DND-41 (cell line): ENCODE measurements around the gene XAB2.

Source experiments
- ATAC-seq: fragments of 200-7000 bp; cut with Tn5 transposase; 3 replicates; pipeline ENCODE4 v1.9.1; 2021; ENCODE audit warnings: low read depth; ENCODE audit not compliant: insufficient read depth
- DNase-seq: peaks from one replicate; pipeline ENCODE4 v3.0.0-alpha.2; 2020
- H2AFZ ChIP-seq: 2 replicates; pipeline ENCODE4 v1.6.0; 2012; ENCODE audit warnings: low read depth, low read length
- H3K27ac ChIP-seq: 2 replicates; pipeline ENCODE4 v1.5.1; 2012; ENCODE audit warnings: low read length, inconsistent platforms
- H3K27me3 ChIP-seq: fragments of 200-600 bp; sonication (generic); 2 replicates; pipeline ENCODE4 v1.6.0; 2012; ENCODE audit warnings: low read length, mild to moderate bottlenecking, inconsistent platforms; ENCODE audit not compliant: insufficient read depth, poor library complexity
- H3K36me3 ChIP-seq: 2 replicates; pipeline ENCODE4 v1.5.1; 2012; ENCODE audit warnings: low read length, inconsistent platforms; ENCODE audit not compliant: insufficient read depth
- H3K4me1 ChIP-seq: 2 replicates; pipeline ENCODE4 v1.5.1; 2012; ENCODE audit warnings: mild to moderate bottlenecking, low read length; ENCODE audit not compliant: insufficient read depth
- H3K4me2 ChIP-seq: 2 replicates; pipeline ENCODE4 v1.6.0; 2012; ENCODE audit warnings: mild to moderate bottlenecking, moderate library complexity, low read length, inconsistent platforms; ENCODE audit not compliant: insufficient read depth
- H3K4me3 ChIP-seq, 2 experiments: fragments of 200-600 bp in 1 of 2; shearing (Covaris generic) in 1 of 2; 2 replicates each; pipeline ENCODE4 v1.5.1; 2012 to 2016; ENCODE audit warnings: inconsistent platforms in 2 of 2, low read length in 2 of 2, mild to moderate bottlenecking in 2 of 2, low read depth in 1 of 2, moderate library complexity in 1 of 2
- H3K79me2 ChIP-seq: 2 replicates; pipeline ENCODE4 v1.6.0; 2012; ENCODE audit warnings: low read length, inconsistent platforms; ENCODE audit not compliant: insufficient read depth
- H3K9ac ChIP-seq: 2 replicates; pipeline ENCODE4 v1.6.0; 2012; ENCODE audit warnings: low read depth, mild to moderate bottlenecking, inconsistent platforms, low read length, moderate library complexity
- H3K9me3 ChIP-seq: 2 replicates; pipeline ENCODE4 v1.5.1; 2012; ENCODE audit warnings: low read length, moderate library complexity, mild to moderate bottlenecking, inconsistent platforms; ENCODE audit not compliant: insufficient read depth, severe bottlenecking
- H4K20me1 ChIP-seq: 2 replicates; pipeline ENCODE4 v1.6.0; 2012; ENCODE audit warnings: low read length; ENCODE audit not compliant: insufficient read depth
- CTCF ChIP-seq: IDR thresholded peaks from 2 replicates; pipeline ENCODE4 v1.5.1; 2012; ENCODE audit warnings: borderline replicate concordance, low read length, moderate library complexity, mild to moderate bottlenecking; ENCODE audit not compliant: poor library complexity, severe bottlenecking; ENCODE audit errors: extremely low read depth
- EZH2 ChIP-seq: IDR thresholded peaks from 3 replicates; pipeline ENCODE4 v1.6.1; 2012; ENCODE audit warnings: borderline replicate concordance, low read depth, mild to moderate bottlenecking, moderate library complexity, low read length, inconsistent platforms; ENCODE audit not compliant: severe bottlenecking

XAB2 gene

GRCh38 chr19:7663706-7664105 is 34.4 kb upstream of the XAB2 start:
- ATAC-seq (no peak), DNase-seq (no peak)
- H3K4me3 ChIP-seq: no peak overlapping the region
- H3K27ac ChIP-seq: no peak overlapping the region
- H3K9ac ChIP-seq: no peak overlapping the region
- H3K4me1 ChIP-seq: peaks cover 5% of the 10 kb centered on the region
- no peak overlapping the region for H3K4me2 ChIP-seq
- no peaks in the 10 kb centered on the region for H3K9me3 ChIP-seq
- no peak overlapping the region for H2AFZ ChIP-seq
- H3K36me3 ChIP-seq: no peaks in the 10 kb centered on the region
- TF ChIP-seq CTCF (no peak), EZH2 (no peak)
- H4K20me1 ChIP-seq: no peaks in the 10 kb centered on the region
- no peaks in the 10 kb centered on the region for H3K27me3 ChIP-seq
- H3K79me2 ChIP-seq: no peaks in the 10 kb centered on the region

- Histone ChIP-seq H4K20me1 (no peaks in the 10 kb centered on the region), H3K27me3 (no peaks in the 10 kb centered on the region), H3K9me3 (no peaks in the 10 kb centered on the region), H2AFZ (no peak overlapping the region), H3K79me2 (no peaks in the 10 kb centered on the region), H3K36me3 (no peaks in the 10 kb centered on the region), H3K27ac (no peak overlapping the region), H3K9ac (no peak overlapping the region), H3K4me2 (no peak overlapping the region), H3K4me3 (no peak overlapping the region), H3K4me1 (peaks cover 12% of the 10 kb centered on the region)
- ATAC-seq (no peak), DNase-seq (no peak)
- TF ChIP-seq EZH2 (no peak), CTCF (no peak)
Measured at GRCh38 chr19:7662657-7663056, 33.3 kb upstream of the XAB2 start.

GRCh38 chr19:7661744-7662538 is 32.6 kb upstream of the XAB2 start:
- H3K4me2 ChIP-seq: no peak overlapping the region
- no peaks in the 10 kb centered on the region for H3K79me2 ChIP-seq
- H3K36me3 ChIP-seq: no peaks in the 10 kb centered on the region
- no peaks in the 10 kb centered on the region for H3K9me3 ChIP-seq
- no peak overlapping the region for H3K9ac ChIP-seq
- no peak for ATAC-seq
- TF ChIP-seq EZH2 (no peak), CTCF (no peak)
- no peaks in the 10 kb centered on the region for H3K27me3 ChIP-seq
- H3K27ac ChIP-seq: no peak overlapping the region
- H2AFZ ChIP-seq: no peak overlapping the region
- no peak for DNase-seq
- H3K4me1 ChIP-seq: peaks cover 16% of the 10 kb centered on the region
- no peaks in the 10 kb centered on the region for H4K20me1 ChIP-seq
- no peak overlapping the region for H3K4me3 ChIP-seq
